Measurements from ENCODE around the gene LRRN3.

LRRN3 gene

GRCh38 chr7:111045449-111045848 lies 45.5 kb upstream of the LRRN3 start:
- no peak overlapping the region for H3K4me3 ChIP-seq (ENCODE audit: low read depth in 1 of 2, low read length in 2 of 2)
- H3K27me3 ChIP-seq (ENCODE audit: insufficient read depth, low read length, poor library complexity) = no peaks in the 10 kb centered on the region
- peaks cover 3% of the 10 kb centered on the region; the same call in 1 of the 2 replicates for H3K4me1 ChIP-seq (ENCODE audit: insufficient read depth, low read length)
- H3K79me2 ChIP-seq (ENCODE audit: insufficient read depth, low read length) = no peaks in the 10 kb centered on the region
- TF ChIP-seq EZH2 (IDR thresholded peaks at IDR 0.05; ENCODE audit: borderline replicate concordance, low read depth, low read length, severe bottlenecking) = no peak
- TF ChIP-seq, protein P1, sequence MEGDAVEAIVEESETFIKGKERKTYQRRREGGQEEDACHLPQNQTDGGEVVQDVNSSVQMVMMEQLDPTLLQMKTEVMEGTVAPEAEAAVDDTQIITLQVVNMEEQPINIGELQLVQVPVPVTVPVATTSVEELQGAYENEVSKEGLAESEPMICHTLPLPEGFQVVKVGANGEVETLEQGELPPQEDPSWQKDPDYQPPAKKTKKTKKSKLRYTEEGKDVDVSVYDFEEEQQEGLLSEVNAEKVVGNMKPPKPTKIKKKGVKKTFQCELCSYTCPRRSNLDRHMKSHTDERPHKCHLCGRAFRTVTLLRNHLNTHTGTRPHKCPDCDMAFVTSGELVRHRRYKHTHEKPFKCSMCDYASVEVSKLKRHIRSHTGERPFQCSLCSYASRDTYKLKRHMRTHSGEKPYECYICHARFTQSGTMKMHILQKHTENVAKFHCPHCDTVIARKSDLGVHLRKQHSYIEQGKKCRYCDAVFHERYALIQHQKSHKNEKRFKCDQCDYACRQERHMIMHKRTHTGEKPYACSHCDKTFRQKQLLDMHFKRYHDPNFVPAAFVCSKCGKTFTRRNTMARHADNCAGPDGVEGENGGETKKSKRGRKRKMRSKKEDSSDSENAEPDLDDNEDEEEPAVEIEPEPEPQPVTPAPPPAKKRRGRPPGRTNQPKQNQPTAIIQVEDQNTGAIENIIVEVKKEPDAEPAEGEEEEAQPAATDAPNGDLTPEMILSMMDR (IDR thresholded peaks at IDR 0.05; ENCODE audit: borderline replicate concordance, extremely low read depth, low read length, poor library complexity, severe bottlenecking) = no peak
- H2AFZ ChIP-seq (ENCODE audit: low read depth, low read length) = no peak overlapping the region
- no peaks in the 10 kb centered on the region for H3K9me3 ChIP-seq (ENCODE audit: insufficient read depth, low read length, severe bottlenecking)
- no peaks in the 10 kb centered on the region for H3K36me3 ChIP-seq (ENCODE audit: insufficient read depth, low read length)
- no peak overlapping the region for H3K4me2 ChIP-seq (ENCODE audit: insufficient read depth, low read length)
- H3K27ac ChIP-seq (ENCODE audit: low read length) = no peak overlapping the region
- ATAC-seq (ENCODE audit: insufficient read depth, low read depth) = no peak
- no peaks in the 10 kb centered on the region for H4K20me1 ChIP-seq (ENCODE audit: insufficient read depth, low read length)
- H3K9ac ChIP-seq (ENCODE audit: low read depth, low read length) = no peak overlapping the region
- DNase-seq = no peak

DNA sequence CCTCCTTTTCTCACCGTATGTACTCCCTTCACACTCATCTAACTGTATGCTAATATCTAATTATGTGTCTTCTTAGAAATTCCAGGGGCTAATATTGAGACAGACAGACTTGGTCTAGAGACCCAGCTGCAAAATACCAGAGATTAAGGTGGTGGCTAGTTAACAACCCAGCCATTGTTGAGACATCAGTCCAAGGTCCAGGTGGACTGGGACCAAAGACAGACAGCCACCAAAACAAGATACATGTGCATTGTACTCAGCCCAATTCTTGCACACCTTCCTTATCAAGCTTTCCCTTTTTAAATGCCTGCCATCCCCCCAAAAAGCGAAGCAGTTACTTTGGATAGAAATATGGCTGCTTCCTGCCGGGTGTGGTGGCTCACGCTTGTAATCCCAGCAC lies 43.3 kb upstream of the LRRN3 start:
- Histone ChIP-seq H3K9me3 (ENCODE audit: insufficient read depth, low read length, severe bottlenecking) (no peaks in the 10 kb centered on the region), H3K4me2 (ENCODE audit: insufficient read depth, low read length) (no peak overlapping the region), H3K4me1 (ENCODE audit: insufficient read depth, low read length) (no peaks in the 10 kb centered on the region), H2AFZ (ENCODE audit: low read depth, low read length) (no peak overlapping the region), H3K27me3 (ENCODE audit: insufficient read depth, low read length, poor library complexity) (no peaks in the 10 kb centered on the region), H4K20me1 (ENCODE audit: insufficient read depth, low read length) (no peaks in the 10 kb centered on the region), H3K79me2 (ENCODE audit: insufficient read depth, low read length) (no peaks in the 10 kb centered on the region), H3K9ac (ENCODE audit: low read depth, low read length) (no peak overlapping the region), H3K4me3 (ENCODE audit: low read depth in 1 of 2, low read length in 2 of 2) (no peak overlapping the region), H3K27ac (ENCODE audit: low read length) (no peak overlapping the region), H3K36me3 (ENCODE audit: insufficient read depth, low read length) (no peaks in the 10 kb centered on the region)
- ATAC-seq (ENCODE audit: insufficient read depth, low read depth) (no peak), DNase-seq (no peak)
- no peak for TF ChIP-seq EZH2 (IDR thresholded peaks at IDR 0.05; ENCODE audit: borderline replicate concordance, low read depth, low read length, severe bottlenecking)
- TF ChIP-seq, protein P1 (IDR thresholded peaks at IDR 0.05; ENCODE audit: borderline replicate concordance, extremely low read depth, low read length, poor library complexity, severe bottlenecking) = no peak

DNA sequence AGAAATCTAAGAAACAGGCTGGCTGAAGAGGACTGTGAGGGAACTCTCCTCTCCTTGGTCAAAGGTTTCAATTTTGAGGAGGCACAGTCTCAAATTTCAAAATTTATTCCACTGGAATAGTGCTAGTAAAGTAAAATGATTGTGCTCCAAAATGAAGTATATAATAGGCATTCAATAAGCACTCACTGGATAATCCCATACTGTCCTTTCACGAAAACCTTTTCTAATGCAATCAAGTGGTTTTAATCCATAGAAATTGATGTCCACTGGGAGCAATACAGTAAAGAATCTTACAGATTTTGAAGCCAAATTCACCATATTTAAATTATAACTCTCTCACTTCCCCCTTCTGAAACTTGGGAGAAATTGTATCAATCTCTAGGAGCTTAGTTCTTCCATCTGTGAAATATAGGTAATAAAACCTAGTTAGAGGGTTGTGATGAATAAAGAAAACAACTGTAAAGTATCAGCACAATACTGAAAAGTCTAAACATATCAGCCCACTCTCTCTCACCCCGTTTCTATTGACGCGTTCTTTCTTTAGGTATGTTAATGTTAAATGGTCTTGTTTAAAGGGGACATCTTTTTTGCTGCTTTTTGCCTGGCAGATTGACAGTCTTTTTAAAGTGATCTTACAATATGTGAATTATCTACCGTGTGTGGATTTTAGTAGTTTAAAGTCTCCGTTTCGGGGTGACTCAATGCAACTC lies 40.8 kb upstream of the LRRN3 start:
- DNase-seq (no peak), ATAC-seq (ENCODE audit: insufficient read depth, low read depth) (no peak)
- H3K4me3 ChIP-seq (ENCODE audit: low read depth in 1 of 2, low read length in 2 of 2) = no peak overlapping the region
- H3K36me3 ChIP-seq (ENCODE audit: insufficient read depth, low read length) = no peaks in the 10 kb centered on the region
- H3K79me2 ChIP-seq (ENCODE audit: insufficient read depth, low read length) = no peaks in the 10 kb centered on the region
- no peak overlapping the region for H3K9ac ChIP-seq (ENCODE audit: low read depth, low read length)
- H4K20me1 ChIP-seq (ENCODE audit: insufficient read depth, low read length) = no peaks in the 10 kb centered on the region
- no peak for TF ChIP-seq EZH2 (IDR thresholded peaks at IDR 0.05; ENCODE audit: borderline replicate concordance, low read depth, low read length, severe bottlenecking)
- TF ChIP-seq, protein P1 (IDR thresholded peaks at IDR 0.05; ENCODE audit: borderline replicate concordance, extremely low read depth, low read length, poor library complexity, severe bottlenecking) = no peak
- no peak overlapping the region for H2AFZ ChIP-seq (ENCODE audit: low read depth, low read length)
- H3K27me3 ChIP-seq (ENCODE audit: insufficient read depth, low read length, poor library complexity) = no peaks in the 10 kb centered on the region
- H3K4me1 ChIP-seq (ENCODE audit: insufficient read depth, low read length) = peaks cover 8% of the 10 kb centered on the region
- no peaks in the 10 kb centered on the region for H3K9me3 ChIP-seq (ENCODE audit: insufficient read depth, low read length, severe bottlenecking)
- no peak overlapping the region for H3K4me2 ChIP-seq (ENCODE audit: insufficient read depth, low read length)
- H3K27ac ChIP-seq (ENCODE audit: low read length) = no peak overlapping the region
